Gastroesophageal sphincter (tissue), 4 donors: ENCODE results near the gene RNF133. TPM values are rescaled to one million over a fixed set of nuclear protein-coding genes. Genes with fewer than 3 reads are reported as not detected.
"Not testable (repeated sequence)": the region's sequence is repeated elsewhere in the genome, so short reads cannot be mapped to it uniquely, and the experiment has no call there.

ENCODE experiments used
- ATAC-seq: fragments of 150-250 bp; one replicate; pipeline ENCODE4 v1.9.1; 2016; ENCODE audit warnings: mild to moderate bottlenecking, moderate library complexity
- H3K27ac ChIP-seq, 4 donors: fragments of 200-600 bp; sonication (generic) in 3 of 4; 1 replicate in 3 of 4; 2 replicates in 1 of 4; pipeline ENCODE4 v1.5.1; 2016 to 2019
- H3K27me3 ChIP-seq: fragments of 200-600 bp; sonication (generic); one replicate; pipeline ENCODE4 v1.5.1; 2019
- H3K36me3 ChIP-seq, 2 donors: fragments of 200-600 bp; sonication (generic); one replicate each; pipeline ENCODE4 v1.5.1; 2019; ENCODE audit warnings: control low read depth in 1 of 2
- H3K4me1 ChIP-seq, 3 donors: fragments of 200-600 bp; sonication (generic); 1 replicate in 2 of 3; 2 replicates in 1 of 3; pipeline ENCODE4 v1.5.1; 2016 to 2019; ENCODE audit warnings: control low read depth in 2 of 3
- H3K4me3 ChIP-seq, 2 donors: fragments of 200-600 bp; sonication (generic); one replicate each; pipeline ENCODE4 v1.5.1; 2019; ENCODE audit warnings: mild to moderate bottlenecking in 1 of 2, moderate library complexity in 1 of 2
- H3K9me3 ChIP-seq, 3 donors: fragments of 200-600 bp; sonication (generic); one replicate each; pipeline ENCODE4 v1.5.1; 2017 to 2019; ENCODE audit warnings: control low read depth in 2 of 3
- EP300 ChIP-seq: sonication (generic); formaldehyde crosslinking; IDR thresholded peaks from one replicate; pipeline ENCODE4 v1.6.1; 2017; ENCODE audit warnings: antibody characterized with exemption, mild to moderate bottlenecking
- POLR2A ChIP-seq, 2 donors: fragments of 450-650 bp; IDR thresholded peaks; one replicate each; pipeline ENCODE4 v1.6.1; 2017; ENCODE audit warnings: antibody characterized with exemption in 2 of 2, mild to moderate bottlenecking in 2 of 2, moderate library complexity in 1 of 2
- POLR2AphosphoS5 ChIP-seq: sonication (generic); formaldehyde crosslinking; IDR thresholded peaks from one replicate; pipeline ENCODE4 v1.6.1; 2017; ENCODE audit warnings: antibody characterized with exemption
- WGBS, 2 donors: methylation state at CpG; one replicate each; pipeline ENCODE4 v1.1.5; 2018; ENCODE audit warnings: low coverage in 1 of 2; 5-methylcytosine and 5-hydroxymethylcytosine counted together
- total RNA-seq, 4 donors: library from RNA; depleted of rRNA; stranded (reverse); fragments of >200 nt; gene quantifications; one replicate each; pipeline ENCODE4 v1.1.0, GENCODE V29; 2016
- TF ChIP-seq, protein P1 (sequence below), 4 experiments: fragments of 200-600 bp in 2 of 4; fragments of 450-650 bp in 2 of 4; sonication (generic) in 1 of 4; IDR thresholded peaks; one replicate each; pipeline ENCODE4 v1.5.1; 2017 to 2019; ENCODE audit warnings: antibody characterized with exemption in 4 of 4, mild to moderate bottlenecking in 2 of 4, moderate library complexity in 2 of 4

RNF133 gene
- total RNA-seq, 4 donors from 2014 or later = 0.67 to 14.0 (median 0.85) TPM; not detected in 1

DNA sequence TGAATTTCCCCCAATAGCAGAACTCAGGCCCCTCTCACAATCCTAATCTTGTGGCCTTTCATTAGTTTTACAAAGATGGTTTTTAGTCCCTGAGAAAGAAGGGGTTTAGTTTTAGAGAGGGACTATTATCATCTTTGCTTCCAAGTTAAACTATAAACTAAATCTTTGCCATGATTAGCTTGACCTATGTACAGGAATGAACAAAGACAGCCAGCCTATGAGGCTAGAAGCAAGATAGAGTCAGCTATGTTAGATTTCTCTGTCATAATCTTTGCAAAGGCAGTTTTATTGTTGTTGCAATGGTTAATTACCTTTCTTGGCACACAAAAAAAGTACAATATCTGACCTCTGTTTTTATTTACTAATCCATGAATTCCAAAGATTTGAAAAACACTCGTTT, 19.1 kb downstream of the RNF133 start:
- ATAC-seq = no peak

DNA sequence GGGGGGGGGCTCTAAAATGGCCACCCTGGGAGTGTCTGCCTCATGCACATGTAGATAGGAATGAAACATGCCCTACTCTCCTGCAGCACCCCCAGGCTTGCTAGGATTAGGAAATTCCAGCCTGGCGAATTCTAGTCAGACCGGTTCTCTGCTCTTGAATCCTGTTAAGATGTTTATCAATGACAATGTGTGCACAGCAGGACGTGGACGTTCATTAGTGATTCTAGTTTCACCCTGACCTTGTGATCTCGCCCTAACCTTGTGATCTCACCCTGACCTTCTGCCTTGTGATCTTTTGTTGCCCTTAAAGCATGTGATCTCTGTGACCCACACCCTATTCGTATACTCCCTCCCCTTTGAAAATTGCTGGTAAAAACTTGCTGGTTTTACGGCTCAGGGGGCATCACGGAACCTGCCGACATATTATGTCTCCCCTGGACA, 19.6 kb downstream of the RNF133 start:
- not testable (repeated sequence) for H3K27me3 ChIP-seq, H3K27ac ChIP-seq, H3K36me3 ChIP-seq, H3K4me3 ChIP-seq, H3K9me3 ChIP-seq, ATAC-seq
- H3K4me1 ChIP-seq = peaks cover 0 to 10% (median 5%) of the 10 kb centered on the region in 3 donors
- 84 to 94% methylated on average over 5 to 9 of the region's 9 CpGs for WGBS, 2 donors

More for the DNA sequence above, 19.1 kb downstream of the RNF133 start:
- WGBS, 2 donors = 68 to 92% methylated on average over 1 of the region's 1 CpG
- no peaks in the 10 kb centered on the region for H3K36me3 ChIP-seq
- no peak overlapping the region for H3K4me3 ChIP-seq
- H3K4me1 ChIP-seq = peaks cover 0 to 5% (median under 1%) of the 10 kb centered on the region in 3 donors
- no peak overlapping the region for H3K27ac ChIP-seq
- TF ChIP-seq POLR2AphosphoS5 (no peak), EP300 (no peak), POLR2A (IDR thresholded peaks at IDR 0.05) (no peak)
- TF ChIP-seq, protein P1, sequence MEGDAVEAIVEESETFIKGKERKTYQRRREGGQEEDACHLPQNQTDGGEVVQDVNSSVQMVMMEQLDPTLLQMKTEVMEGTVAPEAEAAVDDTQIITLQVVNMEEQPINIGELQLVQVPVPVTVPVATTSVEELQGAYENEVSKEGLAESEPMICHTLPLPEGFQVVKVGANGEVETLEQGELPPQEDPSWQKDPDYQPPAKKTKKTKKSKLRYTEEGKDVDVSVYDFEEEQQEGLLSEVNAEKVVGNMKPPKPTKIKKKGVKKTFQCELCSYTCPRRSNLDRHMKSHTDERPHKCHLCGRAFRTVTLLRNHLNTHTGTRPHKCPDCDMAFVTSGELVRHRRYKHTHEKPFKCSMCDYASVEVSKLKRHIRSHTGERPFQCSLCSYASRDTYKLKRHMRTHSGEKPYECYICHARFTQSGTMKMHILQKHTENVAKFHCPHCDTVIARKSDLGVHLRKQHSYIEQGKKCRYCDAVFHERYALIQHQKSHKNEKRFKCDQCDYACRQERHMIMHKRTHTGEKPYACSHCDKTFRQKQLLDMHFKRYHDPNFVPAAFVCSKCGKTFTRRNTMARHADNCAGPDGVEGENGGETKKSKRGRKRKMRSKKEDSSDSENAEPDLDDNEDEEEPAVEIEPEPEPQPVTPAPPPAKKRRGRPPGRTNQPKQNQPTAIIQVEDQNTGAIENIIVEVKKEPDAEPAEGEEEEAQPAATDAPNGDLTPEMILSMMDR (IDR thresholded peaks at IDR 0.05) = no peak
- no peaks in the 10 kb centered on the region for H3K27me3 ChIP-seq
- no peaks in the 10 kb centered on the region for H3K9me3 ChIP-seq

DNA sequence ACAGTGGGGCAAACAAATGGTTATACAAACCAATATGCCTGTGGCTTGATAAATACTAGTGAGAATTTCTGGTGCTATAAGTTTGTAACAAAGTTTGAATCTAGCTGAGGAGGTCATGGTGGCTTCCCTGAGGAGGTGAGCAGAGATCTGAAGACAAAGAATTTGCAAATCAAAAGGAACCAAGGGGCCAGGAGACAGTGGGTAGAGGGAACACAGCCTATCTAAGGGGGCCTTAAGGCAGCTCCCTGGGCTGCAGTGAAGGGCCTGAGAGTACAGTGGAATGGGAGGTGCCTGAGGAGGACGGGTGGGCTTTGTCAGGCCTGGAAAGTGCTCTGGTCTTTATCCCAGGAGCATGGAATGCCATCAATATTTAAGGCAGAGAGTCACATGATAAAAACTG, 21.8 kb downstream of the RNF133 start:
- H3K36me3 ChIP-seq = no peaks in the 10 kb centered on the region
- WGBS, 2 donors = 40% methylated on average over 1 of the region's 1 CpG

DNA sequence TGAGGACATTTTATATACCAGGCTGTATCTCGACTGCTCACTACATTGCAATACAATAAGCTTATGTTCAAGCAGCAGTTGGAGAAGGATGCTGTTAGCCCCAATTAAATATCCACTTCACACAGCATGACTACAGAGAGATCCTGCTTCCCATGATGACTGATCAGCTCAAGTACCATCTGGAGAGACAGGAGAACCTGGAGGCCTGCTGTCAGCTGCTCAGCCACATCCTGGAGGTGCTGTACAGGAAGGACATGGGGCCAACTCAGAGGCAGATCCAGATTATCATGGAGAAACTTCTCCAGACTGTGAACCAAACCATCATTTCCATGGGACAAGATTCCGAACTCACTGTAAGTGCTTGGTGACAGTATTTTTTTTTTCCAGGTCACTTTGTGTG, 22.5 kb downstream of the RNF133 start:
- Histone ChIP-seq H3K27ac (no peak overlapping the region), H3K9me3 (no peaks in the 10 kb centered on the region), H3K36me3 (no peaks in the 10 kb centered on the region), H3K4me1 (peaks cover 0 to 16% (median 5%) of the 10 kb centered on the region in 3 donors), H3K27me3 (no peaks in the 10 kb centered on the region), H3K4me3 (no peak overlapping the region)
- WGBS, 2 donors = 57 to 62% methylated on average over 1 to 2 of the region's 2 CpGs
- TF ChIP-seq POLR2A (IDR thresholded peaks at IDR 0.05) = no peak
- TF ChIP-seq, protein P1 (IDR thresholded peaks at IDR 0.05) = no peak
- TF ChIP-seq EP300 = no peak
- no peak for TF ChIP-seq POLR2AphosphoS5
- no peak for ATAC-seq

More for the DNA sequence above, 21.8 kb downstream of the RNF133 start:
- Histone ChIP-seq H3K4me3 (no peak overlapping the region), H3K4me1 (peaks cover 0 to 16% (median 5%) of the 10 kb centered on the region in 3 donors), H3K9me3 (no peaks in the 10 kb centered on the region), H3K27ac (no peak overlapping the region), H3K27me3 (no peaks in the 10 kb centered on the region)
- TF ChIP-seq, protein P1 (IDR thresholded peaks at IDR 0.05) = no peak
- TF ChIP-seq EP300 (no peak), POLR2A (IDR thresholded peaks at IDR 0.05) (no peak), POLR2AphosphoS5 (no peak)
- no peak for ATAC-seq

DNA sequence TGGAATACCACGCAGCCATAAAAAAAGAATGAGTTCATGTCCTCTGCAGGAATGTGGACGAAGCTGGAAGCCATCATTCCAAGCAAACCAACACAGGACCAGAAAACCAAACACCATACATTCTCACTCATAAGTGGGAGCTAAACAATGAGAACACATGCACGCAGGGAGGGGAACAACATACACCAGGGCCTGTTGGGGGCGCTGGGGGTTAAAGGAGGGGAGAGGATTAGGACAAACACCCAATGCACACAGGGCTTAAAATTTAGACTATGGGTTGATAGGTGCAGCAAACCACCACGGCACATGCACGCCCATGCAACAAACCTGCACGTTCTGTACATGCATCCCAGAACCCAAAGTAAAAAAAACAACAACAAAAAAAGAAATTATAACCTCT, 23.3 kb downstream of the RNF133 start:
- Histone ChIP-seq H3K27ac (no peak overlapping the region), H3K4me1 (peaks cover 0 to 16% (median 5%) of the 10 kb centered on the region in 3 donors), H3K36me3 (no peaks in the 10 kb centered on the region), H3K9me3 (no peaks in the 10 kb centered on the region), H3K27me3 (no peaks in the 10 kb centered on the region), H3K4me3 (no peak overlapping the region)
- TF ChIP-seq POLR2AphosphoS5 = no peak
- no peak for TF ChIP-seq POLR2A (IDR thresholded peaks at IDR 0.05)
- TF ChIP-seq, protein P1 (IDR thresholded peaks at IDR 0.05) = no peak
- TF ChIP-seq EP300 = no peak
- ATAC-seq = no peak
- 78 to 97% methylated on average over 4 to 7 of the region's 7 CpGs for WGBS, 2 donors
